IPS-20b (cell line): ENCODE measurements around the gene CYP26B1.

Source experiments
- H3K27ac ChIP-seq: one replicate; pipeline ENCODE4 v1.5.1; 2013; ENCODE audit warnings: low read length
- H3K27me3 ChIP-seq: 2 replicates; pipeline ENCODE4 v1.6.1; 2013; ENCODE audit warnings: mild to moderate bottlenecking, low read length, inconsistent platforms; ENCODE audit not compliant: insufficient read depth
- H3K36me3 ChIP-seq: 2 replicates; pipeline ENCODE4 v1.6.1; 2013; ENCODE audit warnings: low read depth, mild to moderate bottlenecking, inconsistent platforms, low read length, moderate library complexity; ENCODE audit not compliant: insufficient read depth
- H3K4me1 ChIP-seq: 2 replicates; pipeline ENCODE4 v1.6.1; 2013; ENCODE audit warnings: mild to moderate bottlenecking, control low read depth, inconsistent platforms, low read length, moderate library complexity; ENCODE audit not compliant: insufficient read depth
- H3K4me3 ChIP-seq: 2 replicates; pipeline ENCODE4 v1.5.1; 2013; ENCODE audit warnings: mild to moderate bottlenecking, low read length, inconsistent platforms
- H3K9ac ChIP-seq: 2 replicates; pipeline ENCODE4 v1.6.1; 2013; ENCODE audit warnings: low read depth, mild to moderate bottlenecking, inconsistent platforms, low read length, moderate library complexity
- H3K9me3 ChIP-seq: 2 replicates; pipeline ENCODE4 v1.6.1; 2013; ENCODE audit warnings: mild to moderate bottlenecking, low read depth, low read length, inconsistent platforms; ENCODE audit not compliant: insufficient read depth

Gene CYP26B1

GRCh38 chr2:72118951-72119350, 28.7 kb downstream of the CYP26B1 start:
- H3K27ac ChIP-seq = no peak overlapping the region
- no peak overlapping the region for H3K4me3 ChIP-seq
- no peaks in the 10 kb centered on the region for H3K36me3 ChIP-seq
- no peaks in the 10 kb centered on the region for H3K27me3 ChIP-seq
- H3K9me3 ChIP-seq = no peaks in the 10 kb centered on the region
- H3K4me1 ChIP-seq = no peaks in the 10 kb centered on the region
- H3K9ac ChIP-seq = no peak overlapping the region

GRCh38 chr2:72118386-72118785, 29.3 kb downstream of the CYP26B1 start:
- Histone ChIP-seq H3K4me1 (no peaks in the 10 kb centered on the region), H3K36me3 (no peaks in the 10 kb centered on the region), H3K27ac (no peak overlapping the region), H3K4me3 (no peak overlapping the region), H3K9ac (no peak overlapping the region), H3K27me3 (no peaks in the 10 kb centered on the region), H3K9me3 (no peaks in the 10 kb centered on the region)

GRCh38 chr2:72117718-72118117, 29.9 kb downstream of the CYP26B1 start:
- Histone ChIP-seq H3K27me3 (no peaks in the 10 kb centered on the region), H3K9ac (no peak overlapping the region), H3K4me1 (no peaks in the 10 kb centered on the region), H3K4me3 (no peak overlapping the region), H3K36me3 (no peaks in the 10 kb centered on the region), H3K27ac (no peak overlapping the region), H3K9me3 (no peaks in the 10 kb centered on the region)

- H3K27me3 ChIP-seq = no peaks in the 10 kb centered on the region
- H3K36me3 ChIP-seq = no peaks in the 10 kb centered on the region
- peaks cover 4% of the 10 kb centered on the region; the same call in 1 of the 2 replicates for H3K9me3 ChIP-seq
- H3K27ac ChIP-seq = no peak overlapping the region
- no peak overlapping the region for H3K4me3 ChIP-seq
- H3K4me1 ChIP-seq = no peaks in the 10 kb centered on the region; the same call in 1 of the 2 replicates
- H3K9ac ChIP-seq = no peak overlapping the region
Measured at GRCh38 chr2:72117029-72117428, 30.6 kb downstream of the CYP26B1 start.

- Histone ChIP-seq H3K9me3 (peaks cover 5% of the 10 kb centered on the region; the same call in 1 of the 2 replicates), H3K9ac (no peak overlapping the region), H3K27me3 (no peaks in the 10 kb centered on the region), H3K36me3 (no peaks in the 10 kb centered on the region), H3K4me1 (no peaks in the 10 kb centered on the region; the same call in 1 of the 2 replicates), H3K4me3 (no peak overlapping the region), H3K27ac (no peak overlapping the region)
Measured at GRCh38 chr2:72116081-72116533, 31.6 kb downstream of the CYP26B1 start.

GRCh38 chr2:72115110-72116080, 32.3 kb downstream of the CYP26B1 start:
- H3K9ac ChIP-seq = no peak overlapping the region
- H3K4me3 ChIP-seq = no peak overlapping the region
- no peak overlapping the region for H3K27ac ChIP-seq
- H3K36me3 ChIP-seq = no peaks in the 10 kb centered on the region
- H3K9me3 ChIP-seq = peaks cover 5% of the 10 kb centered on the region; the same call in 1 of the 2 replicates
- no peaks in the 10 kb centered on the region; the same call in 1 of the 2 replicates for H3K4me1 ChIP-seq
- H3K27me3 ChIP-seq = no peaks in the 10 kb centered on the region

- Histone ChIP-seq H3K27me3 (no peaks in the 10 kb centered on the region), H3K4me1 (no peaks in the 10 kb centered on the region; the same call in 1 of the 2 replicates), H3K4me3 (no peak overlapping the region), H3K36me3 (no peaks in the 10 kb centered on the region), H3K9ac (no peak overlapping the region), H3K27ac (no peak overlapping the region), H3K9me3 (peaks cover 5% of the 10 kb centered on the region; the same call in 1 of the 2 replicates)
Measured at GRCh38 chr2:72114693-72115051, 33.0 kb downstream of the CYP26B1 start.

- Histone ChIP-seq H3K36me3 (no peaks in the 10 kb centered on the region), H3K4me1 (no peaks in the 10 kb centered on the region; the same call in 1 of the 2 replicates), H3K9me3 (peaks cover 5% of the 10 kb centered on the region; the same call in 1 of the 2 replicates)
Measured at GRCh38 chr2:72113847-72114692, 33.6 kb downstream of the CYP26B1 start.

GRCh38 chr2:72112981-72113846, 34.4 kb downstream of the CYP26B1 start:
- Histone ChIP-seq H3K27ac (no peak overlapping the region), H3K4me1 (no peaks in the 10 kb centered on the region; the same call in 1 of the 2 replicates)

More at GRCh38 chr2:72113847-72114692, 33.6 kb downstream of the CYP26B1 start:
- Histone ChIP-seq H3K27ac (no peak overlapping the region), H3K9ac (no peak overlapping the region), H3K4me3 (no peak overlapping the region), H3K27me3 (no peaks in the 10 kb centered on the region)

GRCh38 chr2:72112401-72112800, 35.3 kb downstream of the CYP26B1 start:
- H3K4me3 ChIP-seq = no peak overlapping the region
- H3K9ac ChIP-seq = no peak overlapping the region
- no peaks in the 10 kb centered on the region for H3K27me3 ChIP-seq
- H3K36me3 ChIP-seq = no peaks in the 10 kb centered on the region
- H3K4me1 ChIP-seq = no peaks in the 10 kb centered on the region; the same call in 1 of the 2 replicates
- H3K27ac ChIP-seq = no peak overlapping the region
- H3K9me3 ChIP-seq = peaks cover 5% of the 10 kb centered on the region; the same call in 1 of the 2 replicates

More at GRCh38 chr2:72112981-72113846, 34.4 kb downstream of the CYP26B1 start:
- Histone ChIP-seq H3K27me3 (no peaks in the 10 kb centered on the region), H3K9ac (no peak overlapping the region), H3K4me3 (no peak overlapping the region), H3K9me3 (peaks cover 5% of the 10 kb centered on the region; the same call in 1 of the 2 replicates), H3K36me3 (no peaks in the 10 kb centered on the region)
